GM19035 (cell line): ENCODE data around the gene UBE2Z.

Experiments used
- ATAC-seq: cut with Tn5 transposase; IDR thresholded peaks from one replicate; pipeline ENCODE4 v1.9.1; 2021; ENCODE audit not compliant: unreplicated experiment

UBE2Z gene

GRCh38 chr17:48952904-48953303 lies 44.7 kb downstream of the UBE2Z start:
- ATAC-seq = no peak

GRCh38 chr17:48954300-48954755 lies 46.1 kb downstream of the UBE2Z start:
- no peak for ATAC-seq

- ATAC-seq = no peak
Observed at GRCh38 chr17:48960834-48961515, 52.8 kb downstream of the UBE2Z start.

- ATAC-seq = no peak
Observed at GRCh38 chr17:48961516-48962233, 53.5 kb downstream of the UBE2Z start.

- ATAC-seq = no peak
Observed at GRCh38 chr17:48970224-48970623, 62.0 kb downstream of the UBE2Z start.

- ATAC-seq = no peak
Observed at GRCh38 chr17:48970865-48971687, 62.9 kb downstream of the UBE2Z start.

- no peak for ATAC-seq
Observed at GRCh38 chr17:48972749-48973097, 64.5 kb downstream of the UBE2Z start.

- ATAC-seq = no peak
Observed at GRCh38 chr17:48973806-48974205, 65.6 kb downstream of the UBE2Z start.
